CD4-positive, alpha-beta T cell treated with Interleukin-1 beta for 1 hour (primary cell): ENCODE measurements around the gene COG5.

ENCODE experiments used
- DNase-seq, 2 donors: peaks; one replicate each; pipeline ENCODE4 v3.0.0-alpha.2; 2020 to 2022

Gene COG5

DNA sequence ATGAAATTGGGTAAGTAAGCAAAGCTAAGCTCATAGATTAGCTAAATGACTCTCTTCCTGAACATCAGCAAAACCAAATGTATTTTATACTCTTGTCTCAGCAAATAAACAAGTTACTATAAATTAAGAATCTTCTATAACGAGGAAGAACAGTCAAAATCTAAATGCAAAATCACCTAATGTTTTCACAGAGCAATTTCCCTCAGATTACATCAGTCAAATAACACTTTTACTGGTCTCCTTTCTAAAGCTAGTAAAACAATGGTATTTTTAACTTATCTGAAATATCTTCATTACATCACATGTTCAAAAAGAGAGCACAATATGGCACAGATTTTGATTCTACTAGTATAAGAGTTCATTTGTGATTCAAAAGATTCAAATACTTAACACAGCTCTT lies 110.3 kb downstream of the COG5 start:
- no peak for DNase-seq

DNA sequence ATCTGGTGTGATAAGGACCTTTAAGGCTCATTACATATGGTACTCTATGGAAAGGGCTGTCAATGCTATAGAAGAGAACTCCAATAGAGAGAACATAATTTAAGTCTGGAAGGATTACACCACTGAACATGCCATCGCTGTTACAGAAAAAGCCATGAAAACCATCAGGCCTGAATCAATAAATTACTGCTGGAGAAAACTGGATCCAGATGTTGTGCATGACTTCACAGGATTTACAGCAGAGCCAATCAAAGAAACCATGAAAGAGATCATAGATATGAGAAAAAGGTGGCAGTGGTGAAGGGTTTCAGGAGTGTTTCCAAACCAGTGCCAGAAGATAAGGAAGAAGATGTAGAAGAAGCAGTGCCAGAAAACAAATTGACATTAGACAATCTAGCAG lies 112.8 kb downstream of the COG5 start:
- DNase-seq = no peak

DNA sequence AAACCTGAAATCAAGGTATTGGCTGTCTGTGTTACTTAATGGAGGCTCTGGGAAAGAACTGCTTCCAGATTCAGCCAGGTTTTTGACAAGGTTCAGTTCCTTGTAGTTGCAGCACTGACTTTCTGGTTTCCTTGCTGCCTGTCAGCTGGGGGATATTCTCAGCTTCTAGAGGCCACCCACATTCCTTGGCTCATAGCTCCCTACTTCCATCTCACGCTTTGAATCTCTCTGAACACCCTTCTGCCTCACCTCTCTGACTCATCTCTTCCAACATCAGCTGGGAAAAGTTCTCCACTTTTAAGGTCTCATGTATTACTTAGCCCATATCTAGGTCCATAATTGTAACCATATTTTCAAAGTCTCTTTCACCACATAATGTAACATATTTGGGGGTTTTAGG lies 116.7 kb downstream of the COG5 start:
- DNase-seq = no peak

DNA sequence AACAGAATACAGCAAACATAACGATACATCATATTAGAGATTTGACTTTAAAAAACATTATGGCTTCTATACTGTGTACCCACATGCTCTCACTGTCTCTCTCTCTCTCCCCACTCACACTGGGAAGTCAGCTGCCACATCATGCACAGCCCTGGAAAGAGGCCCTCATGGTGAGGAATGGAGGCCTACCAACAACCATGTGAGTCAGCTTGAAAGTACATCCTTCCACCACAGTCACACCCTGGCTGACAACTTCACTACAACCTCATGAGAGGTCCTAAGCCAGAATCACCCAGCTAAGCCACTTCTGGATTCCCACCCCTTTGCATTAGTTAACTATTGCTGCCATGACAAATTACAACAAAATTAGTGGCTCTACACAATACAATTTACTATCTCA lies 117.2 kb downstream of the COG5 start:
- no peak for DNase-seq

DNA sequence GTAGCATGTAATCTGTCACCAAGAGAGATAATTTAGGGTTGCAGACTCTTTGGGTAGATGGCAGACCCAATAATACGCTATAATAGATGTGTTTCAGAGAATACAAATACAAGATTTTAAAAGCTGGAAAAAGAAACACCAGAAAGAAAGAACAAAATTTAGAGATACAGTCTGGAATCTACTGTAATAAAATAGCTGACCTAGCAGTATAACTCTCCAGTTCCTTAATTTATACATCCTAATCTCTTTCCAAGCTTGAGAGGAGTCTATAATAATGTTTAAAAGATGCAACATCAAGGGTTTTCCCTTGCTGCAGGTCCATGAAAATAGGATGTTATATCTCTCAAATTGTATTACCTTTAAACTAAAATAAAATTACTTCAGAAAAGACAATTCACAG lies 121.0 kb downstream of the COG5 start:
- DNase-seq = no peak

DNA sequence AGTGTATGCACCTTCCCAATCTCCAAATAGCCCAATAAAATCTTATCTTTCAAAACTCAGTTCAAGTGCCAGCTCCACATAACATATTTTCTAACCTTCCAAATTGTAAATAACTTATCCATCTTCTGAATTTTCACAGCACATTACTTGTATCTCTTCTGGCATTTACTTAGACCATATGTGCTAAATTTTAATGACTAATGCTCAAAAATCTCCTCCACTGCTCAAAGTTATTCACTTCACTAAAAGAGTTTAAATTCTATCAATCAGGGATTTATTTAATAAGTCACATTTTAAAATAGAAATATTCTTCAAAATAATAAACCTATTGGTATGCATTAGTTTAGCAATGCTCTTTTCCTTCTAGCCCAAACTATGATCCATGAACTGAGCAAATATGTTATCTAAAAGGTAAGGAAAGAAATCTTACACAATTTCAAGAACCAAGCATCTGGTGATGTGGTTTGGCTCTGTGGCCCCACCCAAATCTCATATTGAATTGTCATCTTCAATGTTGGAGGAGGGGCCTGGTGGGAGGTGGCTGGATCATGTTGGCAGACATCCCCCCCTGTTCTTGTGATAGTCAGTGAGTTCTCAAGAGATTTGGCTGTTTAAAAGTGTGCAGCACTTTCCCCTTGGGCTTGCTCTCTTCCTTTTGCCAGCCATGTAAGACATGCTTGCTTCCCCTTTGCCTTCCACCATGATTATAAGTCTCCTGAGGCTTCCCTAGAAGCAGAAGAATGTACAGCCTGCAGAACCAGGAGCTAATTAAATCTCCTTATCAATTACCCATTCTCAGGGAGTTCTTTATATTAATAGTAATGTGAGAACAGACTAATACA lies 121.9 kb downstream of the COG5 start:
- DNase-seq = no peak

DNA sequence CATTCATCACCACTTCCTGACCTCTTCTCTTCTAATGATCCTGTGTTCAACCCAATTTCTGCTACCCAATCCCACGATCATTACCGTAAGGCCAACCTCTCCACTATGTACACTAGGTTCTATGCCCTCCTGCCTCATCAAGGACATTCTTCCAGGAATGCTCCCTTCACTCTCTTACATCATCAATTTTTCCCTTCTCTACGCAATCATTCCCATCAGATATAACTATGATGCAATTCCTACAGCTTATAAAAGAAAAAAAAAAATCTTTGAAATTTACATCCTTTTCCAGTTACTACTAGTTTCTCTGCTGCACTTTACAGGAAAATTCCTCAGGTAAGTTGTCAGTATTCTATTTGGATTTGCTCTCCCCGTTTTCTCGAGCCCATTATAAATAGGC lies 124.7 kb downstream of the COG5 start:
- no peak for DNase-seq

DNA sequence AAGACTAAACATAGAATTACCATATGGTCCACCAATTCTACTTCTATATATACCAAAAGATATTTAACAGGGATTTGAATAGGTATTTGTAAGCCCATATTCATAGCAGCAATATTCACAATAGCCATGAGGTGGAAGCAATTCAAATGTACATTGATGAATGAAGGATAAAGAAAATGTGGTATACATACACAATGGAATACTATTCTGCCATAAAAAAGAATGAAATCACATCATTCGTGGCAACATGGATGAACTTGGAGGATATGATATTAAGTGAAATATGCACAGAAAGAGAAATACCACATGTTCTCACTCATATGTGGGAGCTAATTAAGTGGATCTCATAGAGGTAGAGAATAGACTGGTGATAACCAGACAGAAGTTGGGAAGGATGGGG lies 128.0 kb downstream of the COG5 start:
- no peak for DNase-seq

DNA sequence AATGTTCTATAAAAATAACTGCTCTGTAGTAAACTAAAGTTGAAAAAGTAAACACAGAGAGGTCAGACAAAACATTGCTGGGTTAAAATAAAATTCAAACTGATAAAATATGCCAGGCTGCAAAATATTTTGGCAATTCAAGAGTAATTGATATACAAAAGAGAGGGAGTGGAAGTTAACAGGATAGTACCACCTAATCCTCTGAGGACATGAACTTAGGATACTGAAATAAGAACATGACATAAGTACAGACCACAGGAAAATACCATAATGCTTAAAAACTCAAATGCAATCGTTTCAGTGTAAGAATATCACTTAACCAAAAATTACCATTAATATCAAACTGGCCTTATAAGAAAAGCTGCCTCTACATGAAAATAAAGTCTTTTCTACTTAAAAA lies 131.5 kb downstream of the COG5 start:
- no peak for DNase-seq

DNA sequence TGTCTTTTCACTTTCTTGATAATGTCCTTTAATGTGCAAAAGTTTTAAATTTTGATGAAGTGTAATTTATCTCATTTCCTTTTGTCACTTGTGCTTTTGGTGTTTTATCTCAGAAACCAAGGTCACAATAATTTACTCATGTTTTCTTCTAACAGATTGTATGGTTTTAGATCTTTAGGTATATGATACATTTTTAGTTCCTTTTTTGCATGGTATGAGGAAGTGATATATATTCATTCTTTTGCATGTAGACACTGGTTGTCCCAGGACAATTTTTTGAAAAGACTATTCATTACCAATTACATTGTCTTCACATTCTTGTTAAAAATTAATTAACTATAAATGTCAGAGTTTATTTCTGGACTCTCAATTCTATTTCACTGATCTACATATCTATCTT lies 133.7 kb downstream of the COG5 start:
- no peak for DNase-seq

DNA sequence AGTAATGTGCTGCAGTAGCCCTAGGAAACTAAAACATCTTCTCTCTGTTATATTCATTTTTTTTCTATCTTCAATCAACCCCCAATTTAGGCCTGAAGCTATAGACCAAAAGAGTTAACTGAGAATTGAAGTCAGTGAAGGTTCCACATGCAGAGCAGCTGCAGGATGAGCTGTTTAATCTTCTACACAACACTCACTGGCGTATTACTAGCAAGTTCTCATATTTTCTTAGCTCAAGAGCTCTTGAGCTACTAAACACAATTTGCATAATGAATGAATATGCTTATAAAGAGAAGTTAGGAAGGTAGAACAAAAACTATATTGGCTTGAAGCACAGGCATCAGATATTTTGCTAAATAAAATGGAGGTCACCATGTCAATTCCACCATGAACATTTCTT lies 135.1 kb downstream of the COG5 start:
- no peak for DNase-seq

DNA sequence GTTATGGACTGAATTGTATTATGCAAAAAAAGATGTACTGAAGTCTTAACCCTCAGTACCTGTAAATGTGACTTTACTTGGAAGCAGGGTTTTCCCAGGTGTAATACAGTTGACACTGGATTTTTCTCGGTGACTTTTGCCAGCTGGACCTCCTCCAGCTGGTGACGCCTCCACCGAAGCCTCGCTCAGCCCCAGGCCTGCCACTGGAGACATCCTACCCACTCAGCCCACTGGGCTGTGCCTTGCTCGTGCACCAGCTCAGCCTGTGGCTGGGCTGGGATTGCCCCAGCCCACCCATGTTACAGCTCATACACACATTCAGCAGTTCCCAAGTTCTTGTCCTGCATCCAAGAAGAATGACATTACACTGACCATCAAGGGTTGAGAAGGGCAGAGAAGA lies 136.3 kb downstream of the COG5 start:
- no peak for DNase-seq

DNA sequence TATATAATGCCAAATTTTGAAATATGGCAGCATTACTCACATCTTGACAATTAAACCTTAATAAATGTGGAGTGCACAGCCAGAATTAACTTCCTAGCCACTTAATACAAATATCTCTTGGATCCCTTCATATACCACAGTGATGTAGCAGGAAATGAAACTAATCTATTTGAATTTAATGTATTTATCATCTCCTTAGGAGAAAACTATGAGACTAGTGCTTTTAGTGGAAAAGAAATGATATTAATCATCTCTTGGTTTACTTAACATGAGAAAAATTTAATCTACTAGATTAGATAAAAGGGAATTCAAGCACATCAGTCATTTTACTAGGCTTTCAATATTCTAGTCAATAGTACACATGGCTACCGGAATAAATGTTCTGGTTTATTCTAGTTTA lies 149.5 kb downstream of the COG5 start:
- DNase-seq = no peak

DNA sequence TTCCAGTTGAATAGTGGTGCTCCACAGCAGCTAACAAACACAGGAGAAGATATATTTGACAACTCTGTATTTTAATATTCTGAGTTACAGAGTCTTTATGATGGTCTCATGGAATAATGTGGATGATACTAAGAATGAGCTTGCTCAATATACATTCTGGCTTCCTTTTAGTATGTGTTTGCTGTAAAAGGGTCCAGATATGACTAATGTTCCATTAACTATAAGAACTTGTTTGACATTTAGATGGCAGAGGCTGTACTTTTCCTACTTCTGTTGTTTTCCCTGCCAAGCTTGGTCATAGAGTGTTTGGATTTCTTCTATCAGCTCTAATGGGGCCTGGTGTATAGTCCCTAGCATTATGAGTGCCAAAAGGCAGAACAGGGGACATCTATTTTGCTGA lies 155.4 kb downstream of the COG5 start:
- DNase-seq = no peak

DNA sequence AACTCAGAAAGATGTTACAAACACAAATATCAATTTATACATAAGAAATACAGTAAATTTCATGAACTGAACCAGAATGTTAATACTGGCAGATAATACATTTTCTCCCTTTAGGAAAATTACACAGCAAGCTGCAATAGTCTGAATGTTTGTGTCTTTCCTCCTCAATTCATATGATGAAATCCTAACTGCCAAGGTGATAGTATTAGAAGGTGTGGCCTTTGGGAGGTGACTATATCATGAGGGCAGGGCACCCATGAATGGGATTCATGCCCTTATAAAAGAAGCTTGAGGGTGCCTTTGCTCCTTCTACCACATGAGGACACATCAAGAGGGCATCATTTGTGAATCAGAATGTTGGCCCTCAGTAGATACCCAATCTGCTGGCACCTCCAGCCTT lies 158.2 kb downstream of the COG5 start:
- DNase-seq = no peak

DNA sequence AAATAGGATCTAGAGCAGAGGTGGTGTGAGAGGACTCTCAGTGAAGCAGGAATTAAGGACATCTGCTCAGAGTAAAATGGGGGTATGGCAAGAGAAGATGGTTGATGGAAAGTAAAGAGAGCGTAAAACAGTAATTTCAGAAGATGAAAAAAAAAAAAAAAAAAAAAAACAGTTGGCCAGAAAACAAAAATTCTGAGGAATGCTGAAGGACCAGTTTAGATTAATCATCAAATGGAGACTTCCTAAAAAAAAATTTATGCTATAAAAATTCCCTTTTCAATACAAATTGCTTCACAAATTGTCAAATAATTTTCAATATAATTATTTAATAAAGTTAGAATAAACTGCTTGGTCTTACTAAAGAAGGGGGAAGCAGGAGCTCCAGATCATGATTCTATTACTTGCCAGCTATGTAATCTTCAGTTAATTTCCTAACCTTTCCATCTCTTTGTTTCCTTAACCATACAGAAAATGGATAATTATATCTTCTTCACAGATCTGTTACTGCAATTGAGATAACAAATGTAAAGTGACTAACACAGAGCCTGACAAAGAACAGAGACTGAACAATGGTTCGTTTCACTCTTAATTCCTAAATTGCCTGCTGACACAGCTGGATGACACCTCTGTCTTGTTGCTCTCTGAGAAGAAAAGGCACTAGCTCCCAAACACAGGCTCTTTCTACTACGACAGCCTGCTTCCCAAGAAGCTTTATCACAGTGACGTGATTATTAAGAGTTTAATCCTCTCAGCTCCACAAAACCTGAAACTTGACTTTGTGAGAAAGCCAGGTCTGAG lies 158.8 kb downstream of the COG5 start:
- no peak for DNase-seq

DNA sequence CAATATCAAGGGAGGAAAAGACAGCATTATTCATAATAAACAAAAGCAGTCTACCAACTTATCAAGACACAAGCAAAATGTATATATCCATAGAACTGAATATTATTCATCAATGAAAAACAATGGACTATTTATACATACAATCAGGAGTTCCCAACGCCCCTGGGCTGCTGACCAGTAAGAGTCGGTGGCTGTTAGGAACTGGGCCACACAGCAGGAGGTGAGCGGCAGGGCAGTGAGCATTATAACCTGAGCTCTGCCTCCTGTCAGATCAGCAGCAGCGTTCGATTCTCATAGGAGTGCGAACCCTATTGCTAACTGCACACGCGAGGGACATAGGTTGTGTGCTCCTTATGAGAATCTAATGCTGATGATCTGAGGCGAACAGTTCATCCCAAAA lies 165.6 kb downstream of the COG5 start:
- no peak for DNase-seq

DNA sequence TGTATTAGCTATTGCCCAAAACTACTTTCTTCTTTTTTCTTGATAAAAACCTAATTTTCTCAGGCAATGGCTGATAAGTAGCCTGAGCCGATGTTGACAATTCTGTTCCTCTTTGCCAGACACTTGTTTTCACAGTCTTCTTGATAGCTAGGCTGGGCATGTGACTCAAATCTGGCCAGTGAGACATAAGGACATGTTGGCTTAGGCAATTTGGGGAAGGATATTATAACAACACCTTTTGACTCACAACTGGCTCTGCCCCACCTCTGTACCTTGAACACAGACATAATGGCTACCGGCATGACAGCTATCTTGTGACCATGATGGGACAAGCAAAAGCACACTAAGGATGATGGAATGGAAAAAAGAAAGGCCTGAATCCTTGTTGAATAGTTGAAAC lies 166.7 kb downstream of the COG5 start:
- DNase-seq = no peak

DNA sequence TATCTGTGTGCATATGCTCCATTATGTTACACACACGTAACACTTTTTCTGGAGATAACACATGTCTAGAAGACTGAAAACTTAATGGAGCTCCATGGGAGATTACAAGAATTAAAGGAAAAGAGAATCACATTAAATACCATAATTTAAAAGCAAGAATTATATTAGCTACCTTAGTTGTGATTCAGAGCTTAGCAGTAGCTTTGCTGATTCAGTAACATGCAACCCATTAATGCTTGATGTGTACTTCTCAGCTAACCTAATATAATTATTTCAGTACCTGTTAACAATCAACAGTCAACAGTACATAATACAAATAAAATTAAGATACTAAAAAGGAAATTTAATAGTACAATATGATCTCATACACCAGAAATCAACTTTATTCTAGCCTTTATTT lies 167.6 kb downstream of the COG5 start:
- no peak for DNase-seq

DNA sequence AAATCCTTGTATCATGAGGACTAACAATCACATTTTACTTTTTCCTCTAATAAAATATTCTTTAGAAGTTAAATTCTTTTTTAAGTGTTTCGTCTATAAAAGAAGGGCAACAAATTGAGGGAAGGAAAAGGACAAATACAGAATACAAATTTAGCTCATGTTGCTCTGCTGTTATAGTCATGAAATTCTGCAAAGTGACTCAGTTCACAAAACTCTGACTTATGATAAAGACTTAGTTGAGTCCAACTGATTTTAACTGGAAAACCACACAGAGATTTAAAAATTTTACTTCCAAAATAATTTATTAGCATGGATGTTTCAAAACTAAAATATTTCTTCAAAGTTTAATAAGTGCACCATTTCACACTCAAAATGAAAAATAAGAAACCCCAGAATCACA lies 168.9 kb downstream of the COG5 start:
- no peak for DNase-seq

DNA sequence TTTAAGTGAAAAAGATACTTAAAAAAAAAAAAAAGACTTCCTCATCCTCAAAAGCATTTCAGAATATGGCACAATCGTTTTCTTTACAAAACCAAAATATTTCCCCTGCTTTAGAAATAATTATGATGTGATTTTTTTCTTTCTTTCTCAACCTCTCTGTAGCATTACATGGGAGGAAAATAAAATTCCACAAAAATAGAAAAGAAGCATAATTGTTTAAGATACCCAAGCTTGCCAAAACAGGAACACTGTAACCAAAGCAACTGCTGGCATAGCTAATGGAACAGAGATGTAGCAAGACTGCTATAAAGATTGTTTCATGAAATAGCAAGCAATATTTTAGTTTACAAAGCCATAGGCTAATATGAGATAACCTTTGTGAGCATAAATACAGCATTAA lies 169.4 kb downstream of the COG5 start:
- DNase-seq = no peak

DNA sequence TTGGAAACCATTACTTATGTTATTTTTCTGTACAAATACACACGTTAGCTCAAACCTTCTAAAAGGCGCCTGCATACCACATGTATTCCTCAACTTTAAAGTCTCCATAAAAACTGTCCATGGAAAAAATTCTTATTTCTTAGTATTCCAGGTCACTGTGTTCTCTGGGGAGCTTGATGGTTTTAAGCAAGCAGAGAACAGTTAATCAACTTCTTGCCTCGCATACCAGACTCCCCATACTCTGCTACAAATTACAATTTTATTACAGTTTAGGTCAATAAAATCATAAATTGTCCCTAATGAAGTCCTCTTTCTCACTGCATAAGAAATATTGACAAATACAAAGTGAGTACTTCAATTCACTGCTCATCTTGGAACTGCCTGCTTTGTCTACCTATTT lies 170.9 kb downstream of the COG5 start:
- no peak for DNase-seq

DNA sequence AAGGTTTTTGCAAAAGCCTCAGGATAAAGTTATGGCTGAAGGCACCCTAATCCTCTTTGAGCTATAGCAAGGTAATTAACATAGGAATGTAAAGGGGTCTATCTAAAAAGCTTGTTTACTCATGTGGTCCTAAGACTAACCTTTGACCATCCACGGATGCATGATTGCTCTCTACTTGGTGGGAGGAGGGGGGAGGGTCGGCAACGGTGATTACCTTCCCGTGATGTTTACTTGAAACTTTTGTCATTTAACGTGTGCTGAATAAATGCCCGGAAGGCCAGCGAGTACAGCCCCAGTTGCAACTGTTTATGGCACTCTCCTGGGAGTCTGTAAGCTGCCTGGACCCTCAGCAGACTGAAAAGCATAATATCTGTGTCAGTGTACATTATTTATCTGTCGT lies 172.8 kb downstream of the COG5 start:
- no peak for DNase-seq

DNA sequence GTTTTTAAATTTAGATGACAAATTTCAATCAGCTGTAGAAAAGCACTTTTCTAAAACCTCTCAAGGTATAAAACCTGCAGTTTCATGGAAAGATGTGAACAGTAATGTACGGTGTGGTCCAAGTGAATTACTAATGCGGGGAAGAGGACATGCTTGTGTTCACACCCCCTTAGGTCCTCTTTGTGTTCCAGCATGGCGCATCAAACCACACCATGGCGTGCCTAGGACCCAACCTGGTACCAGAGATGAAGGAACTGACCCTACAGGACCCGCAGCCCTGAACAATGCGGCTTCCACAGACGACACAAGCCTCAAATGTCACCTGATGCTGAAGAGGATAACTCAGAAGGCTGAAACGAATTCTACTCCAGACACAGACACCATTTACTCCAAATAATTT lies 175.1 kb downstream of the COG5 start:
- no peak for DNase-seq
